Fibroblast of skin of right quadriceps (primary cell): ENCODE results near the gene ZCCHC14.
"Not testable (repeated sequence)": the region's sequence is repeated elsewhere in the genome, so short reads cannot be mapped to it uniquely, and the experiment has no call there.

Experiments used
- DNase-seq: peaks from one replicate; pipeline ENCODE4 v3.0.0-alpha.2; 2013

The ZCCHC14 gene

DNA sequence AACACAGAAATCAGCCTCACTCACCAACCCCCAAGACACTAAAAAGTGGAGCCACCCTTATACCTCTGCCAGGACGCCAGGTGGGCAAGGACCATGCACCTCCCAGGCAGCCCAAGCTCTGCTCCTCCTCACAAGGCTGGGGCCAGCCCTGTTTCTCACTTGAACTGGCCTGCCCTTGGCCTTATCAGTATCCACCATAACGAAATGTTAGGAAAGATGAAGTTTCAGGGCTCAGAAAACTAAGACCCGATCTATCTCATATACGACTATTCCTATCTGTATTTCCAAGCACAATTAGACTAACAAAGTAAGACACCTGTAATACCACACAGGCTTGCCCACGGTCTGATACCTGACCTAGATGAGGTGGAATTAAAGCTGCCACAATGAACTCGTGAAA, 116.2 kb downstream of the ZCCHC14 start:
- no peak for DNase-seq

DNA sequence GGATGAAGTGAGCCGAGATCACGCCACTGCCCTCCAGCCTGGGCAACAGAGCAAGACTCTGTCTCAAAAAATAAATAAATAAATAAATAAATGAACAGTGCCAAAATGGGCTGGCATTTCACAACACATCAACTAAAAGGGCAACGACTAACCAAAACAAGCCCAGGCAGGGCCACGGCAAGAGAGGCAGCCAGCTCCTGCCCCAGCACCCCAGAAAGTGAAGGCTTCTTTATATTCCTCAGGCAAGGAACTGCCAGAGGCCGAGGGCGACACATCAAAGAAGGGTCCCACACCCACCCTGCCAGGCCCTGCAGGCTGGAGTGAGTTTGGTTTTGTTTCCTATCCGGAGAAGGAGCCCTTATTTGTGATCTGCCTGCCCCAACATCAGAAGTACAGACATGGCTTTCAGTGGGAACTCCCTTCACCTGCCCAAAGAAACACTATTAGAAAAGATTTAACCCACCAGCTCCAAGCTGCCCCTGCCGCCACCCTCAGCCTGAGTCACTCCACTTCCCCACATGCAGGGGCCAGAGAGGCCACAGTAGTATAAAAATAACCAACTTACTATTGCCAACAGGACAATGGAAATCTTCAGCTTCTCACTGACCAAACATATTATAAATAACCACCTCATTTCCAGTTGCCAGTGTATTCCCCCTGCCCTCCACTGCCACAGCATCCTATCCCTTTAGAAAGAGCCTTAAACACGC, 117.2 kb downstream of the ZCCHC14 start:
- no peak for DNase-seq

GRCh38 chr16:87374313-87374712, 118.5 kb downstream of the ZCCHC14 start:
- no peak for DNase-seq

GRCh38 chr16:87372305-87372704, 120.5 kb downstream of the ZCCHC14 start:
- no peak for DNase-seq

DNA sequence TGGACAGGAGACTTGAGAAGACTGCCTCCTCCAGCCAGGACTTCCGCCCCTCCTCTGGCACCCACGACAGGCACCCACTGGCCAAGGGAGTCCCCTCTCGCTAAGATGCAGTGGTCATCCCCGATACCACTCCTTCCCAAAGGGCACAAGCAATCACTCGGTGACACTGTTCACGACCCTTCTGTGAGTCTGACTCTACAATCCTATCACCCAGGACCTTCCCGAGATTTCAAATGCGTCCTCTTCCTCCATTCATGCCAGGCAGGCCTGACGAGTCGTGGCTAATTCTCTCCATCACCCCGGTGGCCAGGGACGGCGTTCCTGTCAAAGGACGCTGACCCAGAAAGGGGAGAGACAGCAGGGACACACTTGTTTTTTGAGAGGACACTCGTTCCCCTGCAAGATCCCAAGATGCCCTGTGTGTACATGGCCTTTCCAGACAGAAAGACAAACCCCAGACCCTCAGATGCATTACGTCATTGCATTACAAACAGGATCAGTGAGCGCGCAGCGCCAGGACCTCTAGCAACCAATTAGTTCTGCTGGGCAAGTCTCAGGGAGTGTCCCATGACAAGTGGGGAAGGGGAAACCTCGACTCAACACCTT, 121.5 kb downstream of the ZCCHC14 start:
- DNase-seq = no peak

- no peak for DNase-seq
Observed at GRCh38 chr16:87369796-87370719, 122.8 kb downstream of the ZCCHC14 start.

DNA sequence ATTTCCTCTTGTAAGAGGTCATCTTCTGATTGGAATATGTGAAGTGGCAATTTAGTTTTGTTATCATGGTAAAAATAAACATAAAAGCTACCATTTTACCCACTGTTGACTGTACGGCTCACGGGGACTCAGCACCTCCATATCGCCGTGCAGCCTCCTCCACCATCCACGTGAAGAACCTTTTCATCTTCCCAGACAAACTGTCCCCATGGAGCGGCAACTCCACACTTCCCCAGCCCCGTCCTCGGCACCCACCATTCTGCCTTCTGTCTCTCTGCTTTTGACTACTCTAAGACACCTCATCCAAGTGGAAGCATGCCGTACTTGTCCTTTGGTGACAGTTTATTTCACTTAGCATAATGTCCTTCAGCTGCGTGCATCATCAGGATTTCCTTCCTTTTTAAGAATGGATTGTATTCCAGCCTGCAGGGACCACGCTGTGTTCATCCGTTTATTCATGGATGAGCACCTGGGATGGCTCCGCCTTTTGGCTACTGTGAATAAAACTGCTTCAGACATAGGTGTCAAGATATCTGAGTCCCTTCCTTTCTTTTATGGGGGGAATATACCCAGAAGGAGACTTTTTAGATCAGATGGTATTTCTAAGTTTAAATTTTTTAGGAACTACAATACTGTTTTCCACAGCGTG, 123.6 kb downstream of the ZCCHC14 start:
- no peak for DNase-seq

- no peak for DNase-seq
Observed at GRCh38 chr16:87368029-87368770, 124.6 kb downstream of the ZCCHC14 start.

DNA sequence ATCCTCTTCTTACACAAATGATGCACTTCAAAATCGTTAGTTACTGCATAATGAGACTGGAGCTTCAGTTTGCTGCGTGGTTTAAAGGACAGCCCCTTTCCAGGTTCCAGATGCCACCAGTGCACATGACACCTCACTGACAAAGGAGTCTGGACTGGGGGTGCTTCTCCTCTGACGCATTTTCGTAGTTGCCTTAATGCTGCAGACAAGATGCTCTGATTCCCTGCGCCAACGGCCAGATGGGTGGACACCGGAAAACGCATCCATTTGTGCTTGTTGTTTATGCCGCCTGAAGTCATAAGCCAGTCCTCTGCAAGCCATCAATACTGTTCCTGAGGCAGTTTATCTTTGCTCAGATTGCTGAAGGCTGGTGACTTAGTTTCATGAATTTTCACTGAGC, 125.3 kb downstream of the ZCCHC14 start:
- no peak for DNase-seq

DNA sequence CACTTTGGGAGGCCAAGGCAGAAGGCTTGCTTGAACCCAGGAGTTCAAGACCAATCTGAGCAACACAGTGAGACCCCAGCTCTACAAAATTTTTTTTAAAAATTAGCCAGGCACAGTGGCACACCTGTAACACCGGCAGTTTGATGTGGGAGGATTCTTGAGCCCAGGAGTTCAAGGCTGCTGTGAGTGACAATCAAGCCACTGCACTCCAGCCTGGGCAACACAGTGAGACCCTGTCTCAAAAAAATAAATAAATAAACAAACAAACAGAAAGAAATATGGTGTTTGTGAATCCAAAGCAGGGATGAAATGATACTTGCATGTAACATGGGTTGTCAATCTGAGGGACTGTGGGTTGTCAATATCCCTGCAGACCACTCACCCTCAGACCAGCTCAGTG, 125.9 kb downstream of the ZCCHC14 start:
- DNase-seq = no peak

DNA sequence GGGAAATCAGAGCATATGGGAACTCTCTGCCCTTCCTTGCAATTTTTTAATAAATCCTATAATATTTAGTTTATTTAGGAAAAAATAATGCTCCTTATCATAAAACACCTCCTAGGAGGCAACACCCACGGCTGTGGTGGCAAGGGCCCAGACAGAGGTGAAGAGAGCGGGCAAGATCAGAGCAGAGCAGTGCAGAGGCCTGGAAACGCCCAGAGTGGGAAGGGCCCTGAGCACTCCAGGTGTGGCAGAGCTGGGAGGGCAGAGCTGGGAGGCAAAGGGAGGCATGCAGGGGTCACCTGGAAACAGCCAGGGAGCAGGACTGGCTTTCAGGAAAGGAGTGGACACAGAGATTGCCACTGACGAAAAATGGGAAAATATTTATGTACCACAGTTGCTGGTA, 126.5 kb downstream of the ZCCHC14 start:
- DNase-seq = no peak

- DNase-seq = no peak
Observed at GRCh38 chr16:87365021-87365713, 127.7 kb downstream of the ZCCHC14 start.

DNA sequence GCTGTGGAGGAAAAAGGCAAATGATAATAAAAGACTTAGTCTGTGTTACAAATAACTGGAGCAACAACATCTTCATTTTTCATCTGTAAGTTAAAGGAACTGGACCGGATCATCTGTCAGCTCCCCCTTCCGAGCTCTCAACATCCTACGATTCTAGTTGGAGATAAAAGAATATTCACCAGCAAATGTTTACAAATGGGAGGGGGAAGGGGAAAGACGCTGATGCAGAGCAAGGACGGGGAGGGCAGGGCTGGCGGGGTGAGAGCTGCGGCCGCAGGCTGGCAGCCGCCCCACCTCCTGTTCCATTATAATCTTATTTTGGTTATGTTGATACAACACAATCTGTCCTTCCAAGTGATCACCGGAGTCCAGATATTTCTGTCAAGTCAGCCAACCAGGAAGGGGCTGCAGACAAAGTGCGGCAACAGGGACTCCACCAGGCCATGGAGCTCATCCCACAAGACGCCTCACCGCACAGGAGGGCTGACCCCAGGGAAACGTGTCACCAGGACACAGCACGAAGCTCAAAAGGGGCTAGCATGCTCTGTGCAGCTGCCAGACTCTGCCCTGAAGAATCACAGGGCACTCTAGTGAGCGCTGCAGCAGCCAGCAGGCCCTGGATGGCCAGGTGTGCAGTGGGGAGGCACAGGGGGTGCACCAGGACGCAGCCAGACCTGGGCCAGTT, 128.9 kb downstream of the ZCCHC14 start:
- DNase-seq = no peak

- DNase-seq = not testable (repeated sequence)
Observed at GRCh38 chr16:87362828-87363559, 129.8 kb downstream of the ZCCHC14 start.

DNA sequence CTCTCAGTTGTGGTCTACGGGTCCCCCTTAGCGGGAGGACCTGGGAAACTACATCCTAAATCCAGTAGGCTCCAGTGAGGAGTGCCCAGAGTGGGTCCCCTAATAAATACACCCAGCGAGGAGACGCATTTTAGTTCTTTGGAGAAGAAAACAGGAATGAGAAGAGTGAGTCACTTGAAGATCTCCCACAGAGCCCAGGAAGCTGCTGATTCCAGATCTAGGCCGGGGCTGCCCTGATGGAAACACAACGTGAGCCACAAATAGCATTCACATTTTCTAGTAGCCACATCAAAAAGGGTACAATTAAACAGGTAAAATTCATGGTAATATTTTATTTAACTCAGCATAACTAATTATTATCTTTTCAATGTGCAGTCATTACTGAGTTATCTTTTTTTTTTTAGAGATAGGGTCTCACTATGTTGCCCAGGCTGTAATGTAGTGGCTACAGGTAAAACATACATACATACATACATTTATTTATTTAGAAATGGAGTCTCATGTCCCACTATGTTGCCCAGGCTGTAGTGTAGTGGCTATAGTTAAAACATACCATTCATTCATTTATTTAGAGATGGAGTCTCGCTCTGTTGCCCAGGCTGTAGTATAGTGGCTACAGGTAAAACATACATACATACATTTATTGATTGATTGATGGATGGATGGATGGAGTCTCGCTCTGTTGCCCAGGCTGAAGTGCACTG, 130.8 kb downstream of the ZCCHC14 start:
- DNase-seq = no peak

- no peak for DNase-seq
Observed at GRCh38 chr16:87360862-87361610, 131.8 kb downstream of the ZCCHC14 start.

DNA sequence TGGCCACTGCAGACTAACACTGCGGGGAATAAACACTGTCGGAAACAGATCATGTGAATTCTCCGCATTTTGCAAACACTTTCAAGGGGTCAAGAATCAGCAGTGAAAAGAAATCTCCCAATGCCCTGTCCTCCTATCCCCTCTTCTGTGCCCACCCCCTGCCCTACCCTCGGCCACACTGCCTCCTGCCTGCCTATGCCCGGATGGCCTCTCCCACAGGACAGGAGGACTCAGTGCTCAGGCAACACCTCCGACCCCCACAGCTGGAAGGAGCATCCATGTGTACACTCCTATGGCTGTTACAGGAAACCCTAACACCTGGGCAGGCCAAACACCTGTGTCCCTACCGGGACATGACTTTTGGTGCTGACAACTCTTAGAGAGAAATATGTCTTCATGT, 133.7 kb downstream of the ZCCHC14 start:
- DNase-seq = no peak

DNA sequence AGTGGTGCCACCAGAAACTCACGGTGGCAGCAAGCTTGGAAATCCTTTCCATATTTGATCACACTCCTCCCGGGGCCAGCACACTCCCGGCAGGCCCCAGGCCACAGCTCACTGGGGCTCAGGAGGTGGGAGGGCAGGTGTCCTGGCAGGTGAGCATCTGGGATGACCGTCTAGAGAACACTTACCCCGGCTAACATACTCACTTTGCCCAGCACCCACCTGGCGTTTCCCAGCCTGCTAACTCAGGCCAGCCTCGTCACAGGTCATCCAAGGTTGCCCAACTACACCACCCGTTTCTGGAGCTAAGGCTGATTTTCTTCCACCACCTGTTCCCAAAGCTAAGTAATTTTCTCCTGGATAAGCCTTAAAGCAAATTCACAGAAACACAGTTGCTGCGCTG, 134.1 kb downstream of the ZCCHC14 start:
- DNase-seq = no peak

- no peak for DNase-seq
Observed at GRCh38 chr16:87358250-87358649, 134.6 kb downstream of the ZCCHC14 start.
